OCI-LY1 (cell line): ENCODE measurements around the gene CRB2.

Experiments used
- H2AFZ ChIP-seq: fragments of 200-600 bp; sonication (generic), shearing (Covaris generic); 2 replicates; pipeline ENCODE4 v1.6.0; 2014; ENCODE audit warnings: antibody characterized with exemption, mild to moderate bottlenecking, low read length
- H3F3A ChIP-seq: fragments of 200-600 bp; sonication (generic), shearing (Covaris generic); 2 replicates; pipeline ENCODE4 v1.6.0; 2014; ENCODE audit warnings: mild to moderate bottlenecking, antibody characterized with exemption, low read length, moderate library complexity; ENCODE audit not compliant: insufficient read depth
- H3K27ac ChIP-seq: fragments of 200-600 bp; sonication (generic); 2 replicates; pipeline ENCODE4 v1.5.1; 2014; ENCODE audit warnings: low read length, mixed run types, mild to moderate bottlenecking, low read depth; ENCODE audit not compliant: poor library complexity, severe bottlenecking
- H3K27me3 ChIP-seq: fragments of 200-600 bp; sonication (generic); 2 replicates; pipeline ENCODE4 v1.6.0; 2014; ENCODE audit warnings: antibody characterized with exemption, mild to moderate bottlenecking, low read length, moderate library complexity; ENCODE audit not compliant: insufficient read depth
- H3K36me3 ChIP-seq: fragments of 200-600 bp; sonication (generic); 2 replicates; pipeline ENCODE4 v1.6.1; 2014; ENCODE audit warnings: mild to moderate bottlenecking, antibody characterized with exemption, low read length, moderate library complexity, mixed read lengths; ENCODE audit not compliant: insufficient read depth
- H3K4me1 ChIP-seq: fragments of 200-600 bp; sonication (generic); 2 replicates; pipeline ENCODE4 v1.5.1; 2014; ENCODE audit warnings: mild to moderate bottlenecking, low read length, moderate library complexity; ENCODE audit not compliant: insufficient read depth, severe bottlenecking
- H3K4me2 ChIP-seq: fragments of 200-600 bp; sonication (generic), shearing (Covaris generic); 2 replicates; pipeline ENCODE4 v1.6.1; 2014; ENCODE audit warnings: low read length
- H3K4me3 ChIP-seq: fragments of 200-600 bp; sonication (generic); 2 replicates; pipeline ENCODE4 v1.5.1; 2014; ENCODE audit warnings: low read length, low read depth, mild to moderate bottlenecking, mixed read lengths; ENCODE audit not compliant: poor library complexity, severe bottlenecking
- H3K79me2 ChIP-seq: fragments of 200-600 bp; shearing (Covaris generic); 2 replicates; pipeline ENCODE4 v1.6.1; 2016; ENCODE audit warnings: mixed run types, low read length, mixed read lengths; ENCODE audit not compliant: insufficient read depth
- H3K9ac ChIP-seq: fragments of 200-600 bp; sonication (generic), shearing (Covaris generic); 2 replicates; pipeline ENCODE4 v1.6.1; 2014; ENCODE audit warnings: mild to moderate bottlenecking, low read length, mixed read lengths
- H3K9me2 ChIP-seq: fragments of 200-600 bp; sonication (generic), shearing (Covaris generic); 2 replicates; pipeline ENCODE4 v1.6.1; 2014; ENCODE audit warnings: low read depth, mild to moderate bottlenecking, low read length, mixed read lengths
- H3K9me3 ChIP-seq: fragments of 200-600 bp; shearing (Covaris generic); 2 replicates; pipeline ENCODE4 v1.6.1; 2014; ENCODE audit warnings: low read length, mixed read lengths
- H4K20me1 ChIP-seq: fragments of 200-600 bp; sonication (generic), shearing (Covaris generic); 2 replicates; pipeline ENCODE4 v1.6.0; 2016; ENCODE audit warnings: mild to moderate bottlenecking, low read length; ENCODE audit not compliant: insufficient read depth
- CTCF ChIP-seq: fragments of 200-600 bp; sonication (generic), shearing (Covaris generic); IDR thresholded peaks from 2 replicates; pipeline ENCODE4 v1.5.1; 2017; ENCODE audit warnings: mild to moderate bottlenecking, antibody characterized with exemption, low read length, moderate library complexity, mixed read lengths
- EZH2 ChIP-seq: fragments of 200-600 bp; sonication (generic), shearing (Covaris generic); IDR thresholded peaks from 2 replicates; pipeline ENCODE4 v1.8.0; 2017; ENCODE audit warnings: borderline replicate concordance, mixed run types, mild to moderate bottlenecking, antibody characterized with exemption, low read length, moderate library complexity, mixed read lengths

CRB2 gene

GRCh38 chr9:123368536-123369153 lies 12.6 kb downstream of the CRB2 start:
- TF ChIP-seq CTCF, result no peak
- TF ChIP-seq EZH2, result no peak
- Histone ChIP-seq H4K20me1 (no peaks in the 10 kb centered on the region), H3K9me2 (no peaks in the 10 kb centered on the region), H3F3A (no peaks in the 10 kb centered on the region), H3K4me1 (no peaks in the 10 kb centered on the region), H3K36me3 (no peaks in the 10 kb centered on the region; the same call in 1 of the 2 replicates), H3K4me3 (no peak overlapping the region), H3K27ac (no peak overlapping the region), H3K27me3 (no peaks in the 10 kb centered on the region; the same call in 1 of the 2 replicates), H3K9ac (no peak overlapping the region), H3K9me3 (no peaks in the 10 kb centered on the region), H3K4me2 (no peak overlapping the region), H3K79me2 (no peaks in the 10 kb centered on the region), H2AFZ (no peak overlapping the region)

GRCh38 chr9:123369296-123369695 lies 13.3 kb downstream of the CRB2 start:
- Histone ChIP-seq H3K27me3 (no peaks in the 10 kb centered on the region; the same call in 1 of the 2 replicates), H3K36me3 (no peaks in the 10 kb centered on the region; the same call in 1 of the 2 replicates), H3F3A (no peaks in the 10 kb centered on the region), H3K4me3 (no peak overlapping the region), H3K9me3 (no peaks in the 10 kb centered on the region), H4K20me1 (no peaks in the 10 kb centered on the region), H3K79me2 (no peaks in the 10 kb centered on the region), H2AFZ (no peak overlapping the region), H3K27ac (no peak overlapping the region), H3K9ac (no peak overlapping the region), H3K4me1 (no peaks in the 10 kb centered on the region), H3K9me2 (no peaks in the 10 kb centered on the region), H3K4me2 (no peak overlapping the region)
- TF ChIP-seq EZH2 (no peak), CTCF (no peak)

- H3K4me1 ChIP-seq, result no peaks in the 10 kb centered on the region
- no peak overlapping the region for H3K4me2 ChIP-seq
- H3K36me3 ChIP-seq, result no peaks in the 10 kb centered on the region
- no peaks in the 10 kb centered on the region for H3F3A ChIP-seq
- no peak overlapping the region for H3K27ac ChIP-seq
- H2AFZ ChIP-seq, result no peak overlapping the region
- H4K20me1 ChIP-seq, result no peaks in the 10 kb centered on the region
- no peaks in the 10 kb centered on the region; the same call in 1 of the 2 replicates for H3K27me3 ChIP-seq
- TF ChIP-seq CTCF (no peak), EZH2 (no peak)
- no peak overlapping the region for H3K9ac ChIP-seq
- no peaks in the 10 kb centered on the region for H3K79me2 ChIP-seq
- H3K4me3 ChIP-seq, result no peak overlapping the region
- no peaks in the 10 kb centered on the region for H3K9me3 ChIP-seq
- H3K9me2 ChIP-seq, result no peaks in the 10 kb centered on the region
Observed at GRCh38 chr9:123370108-123370507, 14.1 kb downstream of the CRB2 start.
